Endothelial cell of umbilical vein (primary cell): ENCODE measurements around the gene CRHR2.

Experiments used
- CTCF ChIP-seq, 2 donors: IDR thresholded peaks; 1 replicate in 1 of 2; 2 replicates in 1 of 2; pipeline ENCODE4 v1.5.1; 2011; ENCODE audit warnings: low read length in 2 of 2, mild to moderate bottlenecking in 2 of 2, moderate library complexity in 2 of 2, control low read depth in 1 of 2, inconsistent platforms in 1 of 2, low read depth in 1 of 2; ENCODE audit not compliant: insufficient read depth in 1 of 2; ENCODE audit errors: extremely low read depth in 1 of 2
- EZH2 ChIP-seq: IDR thresholded peaks from 2 replicates; pipeline ENCODE4 v1.6.1; 2012; ENCODE audit warnings: borderline replicate concordance, low read depth, mild to moderate bottlenecking, moderate library complexity, low read length, inconsistent platforms; ENCODE audit not compliant: severe bottlenecking
- FOS ChIP-seq: IDR thresholded peaks from 2 replicates; pipeline ENCODE4 v1.6.1; 2011; ENCODE audit warnings: mild to moderate bottlenecking, low read length, moderate library complexity, borderline replicate concordance; ENCODE audit not compliant: insufficient read depth
- GATA2 ChIP-seq: IDR thresholded peaks from 2 replicates; pipeline ENCODE4 v1.7.0; 2011; ENCODE audit warnings: low read depth, mild to moderate bottlenecking, moderate library complexity, mixed read lengths, low read length; ENCODE audit not compliant: insufficient read length, insufficient read depth
- JUN ChIP-seq: IDR thresholded peaks from 2 replicates; pipeline ENCODE4 v1.6.1; 2011; ENCODE audit warnings: borderline replicate concordance, low read depth; ENCODE audit not compliant: insufficient read length, insufficient read depth
- MAX ChIP-seq: IDR thresholded peaks from 2 replicates; pipeline ENCODE4 v1.6.1; 2011; ENCODE audit not compliant: insufficient read depth, insufficient read length
- POLR2A ChIP-seq: IDR thresholded peaks from 2 replicates; pipeline ENCODE4 v1.6.1; 2012; ENCODE audit warnings: low read depth, mild to moderate bottlenecking, control low read depth, low read length
- POLR2AphosphoS5 ChIP-seq: IDR thresholded peaks from 2 replicates; pipeline ENCODE4 v1.6.1; 2012; ENCODE audit warnings: low read depth, mild to moderate bottlenecking, control low read depth, low read length, moderate library complexity; ENCODE audit not compliant: insufficient read depth

- no peak for TF ChIP-seq CTCF (IDR thresholded peaks at IDR 0.05; ENCODE audit: extremely low read depth in 1 of 2, insufficient read depth in 1 of 2, low read depth in 1 of 2, low read length in 2 of 2)
- no peak for TF ChIP-seq POLR2A
- no peak for TF ChIP-seq FOS
- TF ChIP-seq MAX: no peak
- no peak for TF ChIP-seq JUN
- no peak for TF ChIP-seq EZH2
- no peak for TF ChIP-seq POLR2AphosphoS5
- TF ChIP-seq GATA2: no peak
These were observed 12.8 kb upstream of the CRHR2 start for GRCh38 chr7:30694774-30695721.
